ENCODE measurements around the gene NELFA. TPM values are rescaled to one million over a fixed set of nuclear protein-coding genes. Genes with fewer than 3 reads are reported as not detected.

NELFA gene
- total and polyA plus RNA-seq, 2 of the 4 experiments (the other 2 are of a cell fraction), result 4.3 to 21.9 TPM

- no peak overlapping the region for H2BK120ac ChIP-seq (ENCODE audit: low read depth, low read length)
- H2BK15ac ChIP-seq (ENCODE audit: low read depth, low read length), result no peak overlapping the region
- TF ChIP-seq RCOR1 (IDR thresholded peaks at IDR 0.05; ENCODE audit: insufficient replicate concordance, low read length) (no peak), CHD1 (IDR thresholded peaks at IDR 0.05; ENCODE audit: low read depth, low read length) (no peak)
- TF ChIP-seq, protein P1, sequence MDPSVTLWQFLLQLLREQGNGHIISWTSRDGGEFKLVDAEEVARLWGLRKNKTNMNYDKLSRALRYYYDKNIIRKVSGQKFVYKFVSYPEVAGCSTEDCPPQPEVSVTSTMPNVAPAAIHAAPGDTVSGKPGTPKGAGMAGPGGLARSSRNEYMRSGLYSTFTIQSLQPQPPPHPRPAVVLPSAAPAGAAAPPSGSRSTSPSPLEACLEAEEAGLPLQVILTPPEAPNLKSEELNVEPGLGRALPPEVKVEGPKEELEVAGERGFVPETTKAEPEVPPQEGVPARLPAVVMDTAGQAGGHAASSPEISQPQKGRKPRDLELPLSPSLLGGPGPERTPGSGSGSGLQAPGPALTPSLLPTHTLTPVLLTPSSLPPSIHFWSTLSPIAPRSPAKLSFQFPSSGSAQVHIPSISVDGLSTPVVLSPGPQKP (IDR thresholded peaks at IDR 0.05; ENCODE audit: borderline replicate concordance, low read depth, low read length), result no peak
- DNase-seq, result no peak
- H3K27ac ChIP-seq (ENCODE audit: insufficient read depth, low read length), result no peak overlapping the region
- intact Hi-C loops (cut with micrococcal nuclease), result no loop called here
- no peak overlapping the region for H4K8ac ChIP-seq (ENCODE audit: low read depth in 2 of 2, low read length in 2 of 2)
- ATAC-seq (ENCODE audit: low read depth), result no peak
- H2BK20ac ChIP-seq (ENCODE audit: low read depth, low read length), result no peak overlapping the region
- H3K56ac ChIP-seq (ENCODE audit: extremely low read depth, insufficient read depth, low read length), result no peak overlapping the region
- dilution Hi-C loops (cut with HindIII; ENCODE audit: low sequenced_read_pairs, unreplicated experiment), result no loop called here
- no TSS peak for BruUV-seq (replicated peaks)
- no peak overlapping the region for H3K14ac ChIP-seq (replicated peaks; ENCODE audit: low read depth, low read length)
- H3K4me2 ChIP-seq (ENCODE audit: low read depth, low read length), result no peak overlapping the region
- peaks cover 5 to 46% of the 10 kb centered on the region in 2 experiments; a peak in 3 of 4 replicates for H3K79me1 ChIP-seq (ENCODE audit: low read depth in 1 of 2, low read length in 2 of 2)
- H3K9ac ChIP-seq (ENCODE audit: low read depth, low read length), result no peak overlapping the region
- no peak overlapping the region for H3K23ac ChIP-seq (ENCODE audit: low read depth, low read length)
- H4K5ac ChIP-seq (ENCODE audit: low read depth, low read length), result no peak overlapping the region
- H2AK5ac ChIP-seq (ENCODE audit: low read depth, low read length), result no peak overlapping the region
- H3K9me3 ChIP-seq (ENCODE audit: control insufficient read depth, insufficient read depth, low read length), result no peaks in the 10 kb centered on the region
- H3K4me1 ChIP-seq (ENCODE audit: control insufficient read depth, insufficient read depth, low read length), result no peaks in the 10 kb centered on the region
- no peak overlapping the region for H4K91ac ChIP-seq (ENCODE audit: insufficient read depth, low read depth, low read length)
- H2AFZ ChIP-seq (replicated peaks; ENCODE audit: low read length, poor library complexity), result no peak overlapping the region
- in situ Hi-C loops (cut with MboI; ENCODE audit: low sequenced_read_pairs), result no loop called here
- H2BK5ac ChIP-seq (ENCODE audit: low read depth, low read length, poor library complexity, severe bottlenecking), result no peak overlapping the region
- 100% methylated on average over 4 of the region's 6 CpGs; no CpG with 5 or more reads in 1 of the 2 experiments for WGBS, 2 experiments (ENCODE audit: extremely low coverage in 2 of 2, insufficient read length in 1 of 2)
- no peaks in the 10 kb centered on the region; the same call in 1 of the 2 replicates for H4K20me1 ChIP-seq (ENCODE audit: insufficient read depth, low read length)
- H3K4me3 ChIP-seq (ENCODE audit: insufficient read depth, low read depth, low read length), result no peak overlapping the region
- POLR2A ChIA-PET (ENCODE audit: unreplicated experiment), result no interaction called here
- H3K36me3 ChIP-seq (ENCODE audit: control insufficient read depth, insufficient read depth, low read length), result peaks cover 34% of the 10 kb centered on the region
- H3K27me3 ChIP-seq (ENCODE audit: control insufficient read depth, insufficient read depth, low read length), result no peaks in the 10 kb centered on the region
- no peak overlapping the region for H3K18ac ChIP-seq (ENCODE audit: low read depth, low read length)
- CTCF ChIA-PET, result no interaction called here
- no peak overlapping the region for H2AK9ac ChIP-seq (replicated peaks; ENCODE audit: low read depth, low read length, poor library complexity)
- H3K9me1 ChIP-seq (ENCODE audit: insufficient read depth, low read length), result 0 out of 2 replicates have a peak, but pooled peaks cover 4% of the 10 kb centered on the region
- no peak overlapping the region for H3K4ac ChIP-seq (ENCODE audit: low read depth, low read length)
Measured at GRCh38 chr4:1970926-1971325, 37.8 kb downstream of the NELFA start.
